ENCODE measurements around the gene PIGX.

PIGX gene

GRCh38 chr3:196711838-196712513 lies at the start of gene PIGX, which contains the start of gene CEP19:
PIGX (plus strand) TSS chr3:196712377.
CEP19 (minus strand) TSS chr3:196712250; CDS start chr3:196708657, 3,593 bp downstream.
- DNase-seq: peak; percentile 75

GRCh38 chr3:196662711-196663571 lies 49.2 kb upstream of the PIGX start:
- DNase-seq: no peak

- no peak for DNase-seq
Measured at GRCh38 chr3:196666001-196666867, 45.9 kb upstream of the PIGX start.

- no peak for DNase-seq
Measured at GRCh38 chr3:196667056-196667825, 44.9 kb upstream of the PIGX start.

- DNase-seq: no peak
Measured at GRCh38 chr3:196670339-196670738, 41.8 kb upstream of the PIGX start.

- DNase-seq: no peak
Measured at GRCh38 chr3:196673632-196674031, 38.5 kb upstream of the PIGX start.

GRCh38 chr3:196677353-196677752 lies 34.8 kb upstream of the PIGX start:
- no peak for DNase-seq

GRCh38 chr3:196677931-196678330 lies 34.2 kb upstream of the PIGX start:
- DNase-seq: no peak

GRCh38 chr3:196684548-196685407 lies 27.4 kb upstream of the PIGX start:
- peak; percentile 13 for DNase-seq

GRCh38 chr3:196686436-196686835 lies 25.7 kb upstream of the PIGX start:
- no peak for DNase-seq

- DNase-seq: peak; percentile 78
Measured at GRCh38 chr3:196688349-196688748, 23.8 kb upstream of the PIGX start.

GRCh38 chr3:196689941-196690660 lies 22.1 kb upstream of the PIGX start:
- DNase-seq: no peak

GRCh38 chr3:196691386-196691785 lies 20.8 kb upstream of the PIGX start:
- no peak for DNase-seq

GRCh38 chr3:196694202-196694638 lies 18.0 kb upstream of the PIGX start:
- DNase-seq: peak; percentile 8

GRCh38 chr3:196694941-196695848 lies 17.0 kb upstream of the PIGX start:
- DNase-seq: no peak

GRCh38 chr3:196695849-196696226 lies 16.3 kb upstream of the PIGX start:
- DNase-seq: no peak

GRCh38 chr3:196697270-196697669 lies 14.9 kb upstream of the PIGX start:
- no peak for DNase-seq

GRCh38 chr3:196699749-196700148 lies 12.4 kb upstream of the PIGX start:
- peak; percentile 29 for DNase-seq

GRCh38 chr3:196700801-196701200 lies 11.4 kb upstream of the PIGX start:
- DNase-seq: no peak
